Transverse colon (tissue), 4 donors: ENCODE measurements around the gene IL36RN.

Source experiments
- CTCF ChIP-seq, 5 experiments: fragments of 200-600 bp in 3 of 5; fragments of 450-650 bp in 2 of 5; sonication (generic) in 3 of 5; IDR thresholded peaks; 1 replicate in 2 of 5; 2 replicates in 3 of 5; pipeline ENCODE4 v1.5.1; 2016 to 2017; ENCODE audit warnings: antibody characterized with exemption in 5 of 5, inconsistent platforms in 3 of 5, mild to moderate bottlenecking in 2 of 5, moderate library complexity in 1 of 5
- EP300 ChIP-seq: sonication (generic); formaldehyde crosslinking; IDR thresholded peaks from one replicate; pipeline ENCODE4 v1.6.1; 2017; ENCODE audit warnings: antibody characterized with exemption, low read depth
- POLR2AphosphoS5 ChIP-seq, 3 donors: sonication (generic); formaldehyde crosslinking; IDR thresholded peaks; one replicate each; pipeline ENCODE4 v1.6.1; 2016; ENCODE audit warnings: antibody characterized with exemption in 3 of 3

- TF ChIP-seq CTCF (IDR thresholded peaks at IDR 0.05) (no peak), POLR2AphosphoS5 (IDR thresholded peaks at IDR 0.05) (no peak), EP300 (no peak)
Measured at GRCh38 chr2:113112441-113112840, 53.4 kb downstream of the IL36RN start.
